ENCODE data around the gene SORBS1. TPM values are rescaled to one million over a fixed set of nuclear protein-coding genes. Genes with fewer than 3 reads are reported as not detected.

Gene SORBS1
- total and polyA plus RNA-seq, 2 experiments from 2014 or later, result 0.65 to 1.2 TPM

DNA sequence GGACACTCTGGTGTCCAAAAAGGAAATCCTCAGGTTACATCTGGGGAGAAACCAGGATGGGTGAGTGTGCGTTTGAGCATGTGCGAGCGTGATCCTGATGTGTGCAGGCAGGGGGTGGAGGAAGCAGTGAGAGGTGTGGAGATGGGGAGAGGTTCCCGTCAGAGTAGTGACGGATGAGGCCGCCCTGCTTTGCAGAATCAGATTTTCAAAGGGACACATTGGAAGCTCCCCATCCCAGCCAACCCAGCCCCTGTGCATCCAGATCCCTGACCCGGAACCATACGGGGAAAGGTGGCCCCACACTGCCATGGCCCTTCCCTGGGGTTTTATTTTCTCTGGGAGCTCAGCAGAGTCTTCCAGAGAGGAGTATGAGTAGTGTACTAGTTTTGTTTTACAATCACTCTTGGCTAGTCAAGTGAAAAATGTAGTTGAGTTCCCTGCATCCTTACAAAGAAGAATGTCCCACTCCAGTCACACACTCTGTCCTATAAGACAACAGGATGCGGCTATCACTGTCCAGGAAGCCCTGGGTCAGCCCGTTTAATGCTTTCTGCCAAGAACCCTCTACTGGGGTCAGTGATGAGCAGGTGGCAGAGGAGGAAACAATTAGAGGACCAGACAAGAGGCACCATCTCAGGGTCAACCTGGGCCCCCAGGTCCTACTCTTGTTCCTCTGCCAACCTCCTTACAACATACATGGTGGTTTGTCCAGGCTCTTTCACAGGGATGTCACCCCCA lies 223.6 kb downstream of the SORBS1 start:
- no peak for TF ChIP-seq EZH2 (IDR thresholded peaks at IDR 0.05; ENCODE audit: insufficient read depth, poor library complexity, severe bottlenecking)
- no peak for TF ChIP-seq EZH2phosphoT487 (IDR thresholded peaks at IDR 0.05; ENCODE audit: insufficient read depth, low read depth)

DNA sequence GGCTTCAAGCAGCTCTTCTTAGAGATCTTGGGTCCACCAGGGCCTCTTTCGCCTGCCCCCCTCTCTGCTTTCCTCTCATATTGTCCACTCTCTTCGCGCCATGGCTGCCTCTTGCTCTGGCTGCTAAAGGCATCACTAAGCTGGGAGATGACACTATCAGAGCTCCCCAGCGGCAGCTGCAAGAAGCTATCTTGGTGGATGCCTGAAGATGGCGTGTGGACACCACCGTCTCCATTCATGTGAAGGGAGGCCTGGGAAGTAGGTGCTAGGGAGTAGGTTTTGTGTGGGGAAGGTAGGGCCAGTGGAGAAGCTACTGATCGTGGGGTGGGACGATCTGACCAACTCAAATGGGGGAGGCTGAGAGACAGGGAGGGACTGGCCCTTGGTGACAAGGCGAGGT lies 224.5 kb downstream of the SORBS1 start:
- Histone ChIP-seq H3F3A (ENCODE audit: insufficient read depth) (0 out of 2 replicates have a peak, but pooled peaks cover 20% of the 10 kb centered on the region), H3K36me3 (ENCODE audit: low read depth) (no peaks in the 10 kb centered on the region), H3K9me2 (ENCODE audit: insufficient read depth) (no peaks in the 10 kb centered on the region), H3K9ac (no peak overlapping the region), H4K20me1 (ENCODE audit: insufficient read depth) (no peaks in the 10 kb centered on the region), H3K4me2 (ENCODE audit: unreplicated experiment) (no peak overlapping the region), H3K79me2 (ENCODE audit: insufficient read depth) (no peaks in the 10 kb centered on the region), H3K27me3 (replicated peaks; ENCODE audit: insufficient read depth) (no peaks in the 10 kb centered on the region), H3K27ac (no peak overlapping the region), H3K9me3 (ENCODE audit: low read depth) (no peaks in the 10 kb centered on the region), H3K4me3 (no peak overlapping the region), H3K4me1 (ENCODE audit: insufficient read depth) (peaks cover 20% of the 10 kb centered on the region), H2AFZ (no peak overlapping the region)
- 92 to 95% methylated on average over 9 of the region's 9 CpGs for WGBS, 2 experiments (ENCODE audit: low coverage in 1 of 2, low lambda C conversion rate in 2 of 2, missing lambda C conversion rate in 2 of 2)
- no peak for DNase-seq
- in situ Hi-C loops (cut with MboI), result no loop called here
- no peak for TF ChIP-seq EZH2phosphoT487 (IDR thresholded peaks at IDR 0.05; ENCODE audit: insufficient read depth, low read depth)
- TF ChIP-seq EZH2 (IDR thresholded peaks at IDR 0.05; ENCODE audit: insufficient read depth, poor library complexity, severe bottlenecking), result no peak

More for the DNA sequence above, 223.6 kb downstream of the SORBS1 start:
- WGBS, 2 experiments (ENCODE audit: low coverage in 1 of 2, low lambda C conversion rate in 2 of 2, missing lambda C conversion rate in 2 of 2), result 93 to 95% methylated on average over 10 of the region's 10 CpGs
- H3K27ac ChIP-seq, result no peak overlapping the region
- no peaks in the 10 kb centered on the region for H3K36me3 ChIP-seq (ENCODE audit: low read depth)
- no peaks in the 10 kb centered on the region for H3K9me2 ChIP-seq (ENCODE audit: insufficient read depth)
- in situ Hi-C loops (cut with MboI), result no loop called here
- H4K20me1 ChIP-seq (ENCODE audit: insufficient read depth), result no peaks in the 10 kb centered on the region
- H3F3A ChIP-seq (ENCODE audit: insufficient read depth), result 0 out of 2 replicates have a peak, but pooled peaks cover 20% of the 10 kb centered on the region
- H3K79me2 ChIP-seq (ENCODE audit: insufficient read depth), result no peaks in the 10 kb centered on the region
- peaks cover 20% of the 10 kb centered on the region for H3K4me1 ChIP-seq (ENCODE audit: insufficient read depth)
- H3K4me3 ChIP-seq, result no peak overlapping the region
- no peak overlapping the region for H3K4me2 ChIP-seq (ENCODE audit: unreplicated experiment)
- no peaks in the 10 kb centered on the region for H3K27me3 ChIP-seq (replicated peaks; ENCODE audit: insufficient read depth)
- no peaks in the 10 kb centered on the region for H3K9me3 ChIP-seq (ENCODE audit: low read depth)
- no peak for DNase-seq
- H2AFZ ChIP-seq, result no peak overlapping the region
- no peak overlapping the region for H3K9ac ChIP-seq

DNA sequence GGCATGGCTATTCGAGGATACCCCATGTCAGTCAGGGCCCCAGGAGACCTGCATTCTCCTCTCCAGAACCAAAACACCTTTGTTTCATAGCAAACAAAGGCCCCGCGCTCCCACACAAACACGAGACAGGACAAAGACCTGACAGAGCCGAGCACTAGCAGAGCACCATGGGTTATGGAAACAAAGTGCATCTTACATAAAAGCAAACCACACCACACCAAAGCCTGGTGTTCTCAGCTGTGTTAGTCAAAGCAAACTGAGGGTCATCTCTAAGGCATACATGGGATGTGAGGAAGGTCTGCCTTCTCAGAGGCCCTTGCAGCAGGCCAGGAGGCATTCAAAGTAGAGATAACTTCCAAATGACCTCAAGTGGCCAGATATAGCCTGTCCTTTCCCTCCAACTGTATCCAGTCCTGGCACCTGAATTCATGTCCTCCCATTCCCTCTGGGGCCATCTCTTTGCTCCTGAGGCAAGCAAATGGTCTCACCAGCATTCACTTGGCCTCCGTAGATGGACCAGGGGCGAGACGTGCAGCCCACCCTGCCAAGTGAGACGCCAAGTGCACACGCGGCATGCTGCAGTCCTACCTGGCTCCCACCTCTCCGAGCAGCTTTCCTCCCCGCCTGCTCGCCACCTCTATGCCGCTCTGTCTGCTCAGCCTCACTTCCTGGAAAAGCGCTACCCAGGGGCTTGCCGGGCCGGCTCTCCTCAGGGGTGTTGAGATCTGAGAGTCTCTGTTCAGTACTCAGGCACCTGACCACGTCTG lies 225.1 kb downstream of the SORBS1 start:
- Histone ChIP-seq H4K20me1 (ENCODE audit: insufficient read depth) (no peaks in the 10 kb centered on the region), H3K9ac (no peak overlapping the region), H3K4me3 (no peak overlapping the region), H3K36me3 (ENCODE audit: low read depth) (no peaks in the 10 kb centered on the region), H3K9me2 (ENCODE audit: insufficient read depth) (no peaks in the 10 kb centered on the region), H3K4me2 (ENCODE audit: unreplicated experiment) (no peak overlapping the region), H3K27ac (no peak overlapping the region), H3K4me1 (ENCODE audit: insufficient read depth) (peaks cover 20% of the 10 kb centered on the region), H3K9me3 (ENCODE audit: low read depth) (no peaks in the 10 kb centered on the region), H3K79me2 (ENCODE audit: insufficient read depth) (no peaks in the 10 kb centered on the region), H2AFZ (no peak overlapping the region), H3K27me3 (replicated peaks; ENCODE audit: insufficient read depth) (no peaks in the 10 kb centered on the region), H3F3A (ENCODE audit: insufficient read depth) (0 out of 2 replicates have a peak, but pooled peaks cover 20% of the 10 kb centered on the region)
- WGBS, 2 experiments (ENCODE audit: low coverage in 1 of 2, low lambda C conversion rate in 2 of 2, missing lambda C conversion rate in 2 of 2), result 94 to 95% methylated on average over 19 of the region's 19 CpGs
- no peak for DNase-seq
- in situ Hi-C loops (cut with MboI), result no loop called here
- no peak for TF ChIP-seq EZH2phosphoT487 (IDR thresholded peaks at IDR 0.05; ENCODE audit: insufficient read depth, low read depth)
- TF ChIP-seq EZH2 (IDR thresholded peaks at IDR 0.05; ENCODE audit: insufficient read depth, poor library complexity, severe bottlenecking), result no peak

DNA sequence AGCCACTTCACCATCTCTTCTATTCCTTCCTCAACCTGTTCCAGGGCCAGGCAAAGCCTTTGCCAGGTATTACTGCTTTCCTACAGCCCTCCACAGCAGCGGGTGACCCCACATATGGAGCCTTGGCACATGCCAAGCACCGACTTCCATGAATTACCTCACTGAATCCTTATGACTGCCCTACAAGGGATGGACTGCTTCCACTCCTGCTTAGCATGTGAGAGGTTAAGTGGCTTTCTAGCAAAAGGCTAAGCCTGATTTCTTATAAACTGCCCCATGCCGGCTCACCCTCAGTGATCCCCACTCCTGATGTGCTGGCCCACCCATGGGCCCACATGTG lies 226.4 kb downstream of the SORBS1 start:
- Histone ChIP-seq H3K27ac (peak overlapping the region; percentile 92), H3K9me3 (ENCODE audit: low read depth) (no peaks in the 10 kb centered on the region), H3F3A (ENCODE audit: insufficient read depth) (0 out of 2 replicates have a peak, but pooled peaks cover 20% of the 10 kb centered on the region), H3K27me3 (replicated peaks; ENCODE audit: insufficient read depth) (no peaks in the 10 kb centered on the region), H3K9me2 (ENCODE audit: insufficient read depth) (no peaks in the 10 kb centered on the region), H3K36me3 (ENCODE audit: low read depth) (no peaks in the 10 kb centered on the region), H3K4me3 (peak overlapping the region; percentile 12; the same call in 1 of the 2 replicates), H3K79me2 (ENCODE audit: insufficient read depth) (no peaks in the 10 kb centered on the region), H3K4me2 (ENCODE audit: unreplicated experiment) (peak overlapping the region; percentile 70), H3K9ac (peak overlapping the region; percentile 75), H3K4me1 (ENCODE audit: insufficient read depth) (peaks cover 20% of the 10 kb centered on the region), H4K20me1 (ENCODE audit: insufficient read depth) (no peaks in the 10 kb centered on the region), H2AFZ (peak overlapping the region; percentile 90)
- in situ Hi-C loops (cut with MboI), result no loop called here
- no peak for TF ChIP-seq EZH2 (IDR thresholded peaks at IDR 0.05; ENCODE audit: insufficient read depth, poor library complexity, severe bottlenecking)
- no peak for TF ChIP-seq EZH2phosphoT487 (IDR thresholded peaks at IDR 0.05; ENCODE audit: insufficient read depth, low read depth)
- DNase-seq, result no peak
- WGBS, 2 experiments (ENCODE audit: low coverage in 1 of 2, low lambda C conversion rate in 2 of 2, missing lambda C conversion rate in 2 of 2), result 52 to 59% methylated on average over 3 of the region's 3 CpGs

Measured in GM23248 (cell line).